ENCODE measurements around the gene NTM. TPM values are rescaled to one million over a fixed set of nuclear protein-coding genes. Genes with fewer than 3 reads are reported as not detected.

NTM gene
- total and polyA plus RNA-seq, 2 of the 8 experiments (the other 6 are each of a cell fraction or from before 2014, with no cell fraction given), result 13.4 to 20.0 TPM

GRCh38 chr11:132298357-132298756 is 927.9 kb downstream of the NTM start (continued):
- TF ChIP-seq, protein P1, sequence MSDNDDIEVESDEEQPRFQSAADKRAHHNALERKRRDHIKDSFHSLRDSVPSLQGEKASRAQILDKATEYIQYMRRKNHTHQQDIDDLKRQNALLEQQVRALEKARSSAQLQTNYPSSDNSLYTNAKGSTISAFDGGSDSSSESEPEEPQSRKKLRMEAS (IDR thresholded peaks at IDR 0.05), result no peak
- no peak for TF ChIP-seq RXRA (IDR thresholded peaks at IDR 0.05; ENCODE audit: insufficient read depth, low read depth, low read length)
- no peak for TF ChIP-seq SP4 (IDR thresholded peaks at IDR 0.05; ENCODE audit: low read length)
- no peak for TF ChIP-seq BACH1 (IDR thresholded peaks at IDR 0.05; ENCODE audit: low read length)
